ENCODE measurements around the gene SH3PXD2A. TPM values are rescaled to one million over a fixed set of nuclear protein-coding genes. Genes with fewer than 3 reads are reported as not detected.

Gene SH3PXD2A
- total and polyA plus RNA-seq, 10 of the 15 experiments (the other 5 are each of a cell fraction or from before 2014, with no cell fraction given): 0.63 to 14.0 (median 4.4) TPM

DNA sequence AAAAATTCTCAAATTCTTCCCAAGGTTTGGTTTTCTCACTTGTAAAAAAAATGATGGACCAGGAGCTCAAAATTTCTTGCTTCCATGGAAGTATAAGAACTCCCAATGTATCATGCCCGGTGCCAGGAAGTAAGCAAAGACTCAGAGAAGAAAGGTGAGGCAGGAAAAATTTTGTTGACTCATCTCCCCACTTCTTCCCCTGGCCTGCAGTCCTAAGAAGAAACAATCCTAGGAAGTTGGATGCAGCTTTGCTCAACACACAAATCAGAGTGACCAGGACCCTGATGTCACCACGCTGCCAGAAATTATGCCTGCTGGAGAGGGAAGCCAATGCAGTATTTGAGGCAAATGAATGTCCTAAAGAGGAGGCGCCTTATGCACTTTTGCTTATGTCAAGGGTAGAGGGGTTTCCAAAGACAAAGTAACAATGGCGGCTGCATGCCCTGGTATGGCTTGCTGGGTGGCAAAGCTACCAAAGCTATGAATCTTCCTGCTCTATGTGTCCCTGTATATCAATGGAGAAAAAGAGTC, 198.2 kb downstream of the SH3PXD2A start:
- DNase-seq (ENCODE audit: low read depth, low spot score) (no peak), FAIRE-seq (no peak), ATAC-seq (no peak)
- ChIA-PET CTCF (interaction anchor here (1.1 to 2.4 kb wide), 2 partner anchors 29 to 64 kb away, joined by 3 to 13 read pairs; no protein-coding TSS in a partner anchor), RAD21 (ENCODE audit: unreplicated experiment) (no interaction called here), POLR2A (no interaction called here), SMC1A (ENCODE audit: uncharacterized antibody, unreplicated experiment) (interaction anchor here (0.8 to 1.4 kb wide), 3 partner anchors 11 to 26 kb away, joined by 3 to 5 read pairs (median 3); no protein-coding TSS in a partner anchor)
- Histone ChIP-seq H3K27ac (ENCODE audit: control insufficient read depth, insufficient read depth) (no peak overlapping the region), H3K27me3 (replicated peaks in 1 of 2; ENCODE audit: control insufficient read depth in 2 of 2, insufficient read depth in 2 of 2, low read length in 1 of 2) (no peaks in the 10 kb centered on the region), H2AFZ (ENCODE audit: control insufficient read depth, low read depth, low read length) (no peak overlapping the region), H3K4me2 (ENCODE audit: control insufficient read depth, insufficient read depth) (no peak overlapping the region), H3K9me3 (replicated peaks; ENCODE audit: control insufficient read depth, insufficient read depth, low read length) (no peaks in the 10 kb centered on the region; the same call in 2 of the 3 replicates), H3K4me3 (no peak overlapping the region), H3K79me2 (ENCODE audit: control insufficient read depth, insufficient read depth, low read length) (no peaks in the 10 kb centered on the region; the same call in none of the 2 replicates), H4K20me1 (ENCODE audit: control insufficient read depth, insufficient read depth) (0 out of 2 replicates have a peak, but pooled peaks cover 4% of the 10 kb centered on the region), H3K36me3 (ENCODE audit: control insufficient read depth in 2 of 2, insufficient read depth in 2 of 2, low read length in 1 of 2) (peaks cover 28 to 29% of the 10 kb centered on the region in 2 experiments; a peak in 3 of 4 replicates), H3K4me1 (ENCODE audit: control insufficient read depth, insufficient read depth, low read length) (peaks cover 8% of the 10 kb centered on the region), H3K9ac (ENCODE audit: control insufficient read depth, insufficient read depth, low read length) (no peak overlapping the region)
- in situ Hi-C loops (cut with MboI): no loop called here
- WGBS (ENCODE audit: insufficient coverage, insufficient replicate concordance, low lambda C conversion rate, missing lambda C conversion rate): 79% methylated on average over 4 of the region's 4 CpGs
- intact Hi-C loops (cut with micrococcal nuclease; ENCODE audit: unreplicated experiment): no loop called here
- TF ChIP-seq SUZ12 (IDR thresholded peaks at IDR 0.05; ENCODE audit: unreplicated experiment): no peak
- TF ChIP-seq, protein P1, sequence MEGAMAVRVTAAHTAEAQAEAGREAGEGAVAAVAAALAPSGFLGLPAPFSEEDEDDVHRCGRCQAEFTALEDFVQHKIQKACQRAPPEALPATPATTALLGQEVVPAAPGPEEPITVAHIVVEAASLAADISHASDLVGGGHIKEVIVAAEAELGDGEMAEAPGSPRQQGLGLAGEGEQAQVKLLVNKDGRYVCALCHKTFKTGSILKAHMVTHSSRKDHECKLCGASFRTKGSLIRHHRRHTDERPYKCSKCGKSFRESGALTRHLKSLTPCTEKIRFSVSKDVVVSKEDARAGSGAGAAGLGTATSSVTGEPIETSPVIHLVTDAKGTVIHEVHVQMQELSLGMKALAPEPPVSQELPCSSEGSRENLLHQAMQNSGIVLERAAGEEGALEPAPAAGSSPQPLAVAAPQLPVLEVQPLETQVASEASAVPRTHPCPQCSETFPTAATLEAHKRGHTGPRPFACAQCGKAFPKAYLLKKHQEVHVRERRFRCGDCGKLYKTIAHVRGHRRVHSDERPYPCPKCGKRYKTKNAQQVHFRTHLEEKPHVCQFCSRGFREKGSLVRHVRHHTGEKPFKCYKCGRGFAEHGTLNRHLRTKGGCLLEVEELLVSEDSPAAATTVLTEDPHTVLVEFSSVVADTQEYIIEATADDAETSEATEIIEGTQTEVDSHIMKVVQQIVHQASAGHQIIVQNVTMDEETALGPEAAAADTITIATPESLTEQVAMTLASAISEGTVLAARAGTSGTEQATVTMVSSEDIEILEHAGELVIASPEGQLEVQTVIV (IDR thresholded peaks at IDR 0.05; ENCODE audit: borderline replicate concordance, partially characterized antibody): no peak
- no TSS peak for BruUV-seq (replicated peaks)

DNA sequence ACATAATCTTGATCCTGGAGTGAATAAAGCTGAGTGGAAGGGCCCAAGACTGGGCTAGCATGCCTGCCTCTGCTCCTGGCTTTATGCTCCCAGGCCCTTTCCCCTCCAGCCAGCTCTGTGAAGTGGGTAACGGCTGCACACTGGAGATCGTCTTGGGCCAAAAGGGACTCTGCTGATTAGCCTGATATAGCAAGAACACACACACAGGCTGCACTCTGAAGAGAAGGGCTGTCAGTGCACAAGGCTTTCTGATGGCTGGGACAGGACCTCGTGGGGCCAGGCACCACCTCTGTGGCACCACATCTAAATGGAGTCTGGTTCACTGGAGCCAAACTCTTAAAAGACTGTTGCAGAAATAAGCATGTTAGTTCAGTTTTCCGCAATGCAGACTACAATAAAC, 200.5 kb downstream of the SH3PXD2A start:
- H2AFZ ChIP-seq (ENCODE audit: control insufficient read depth, low read depth, low read length): no peak overlapping the region
- ATAC-seq: no peak
- no peak for FAIRE-seq
- peaks cover under 1% of the 10 kb centered on the region for H3K4me1 ChIP-seq (ENCODE audit: control insufficient read depth, insufficient read depth, low read length)
- TF ChIP-seq, protein P2, sequence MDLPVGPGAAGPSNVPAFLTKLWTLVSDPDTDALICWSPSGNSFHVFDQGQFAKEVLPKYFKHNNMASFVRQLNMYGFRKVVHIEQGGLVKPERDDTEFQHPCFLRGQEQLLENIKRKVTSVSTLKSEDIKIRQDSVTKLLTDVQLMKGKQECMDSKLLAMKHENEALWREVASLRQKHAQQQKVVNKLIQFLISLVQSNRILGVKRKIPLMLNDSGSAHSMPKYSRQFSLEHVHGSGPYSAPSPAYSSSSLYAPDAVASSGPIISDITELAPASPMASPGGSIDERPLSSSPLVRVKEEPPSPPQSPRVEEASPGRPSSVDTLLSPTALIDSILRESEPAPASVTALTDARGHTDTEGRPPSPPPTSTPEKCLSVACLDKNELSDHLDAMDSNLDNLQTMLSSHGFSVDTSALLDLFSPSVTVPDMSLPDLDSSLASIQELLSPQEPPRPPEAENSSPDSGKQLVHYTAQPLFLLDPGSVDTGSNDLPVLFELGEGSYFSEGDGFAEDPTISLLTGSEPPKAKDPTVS (IDR thresholded peaks at IDR 0.05; ENCODE audit: low read depth, low read length): no peak
- TF ChIP-seq RB1 (IDR thresholded peaks at IDR 0.05; ENCODE audit: borderline replicate concordance): no peak
- no peak for TF ChIP-seq SP1 (IDR thresholded peaks at IDR 0.05; ENCODE audit: low read depth, low read length)
- no peak for TF ChIP-seq CBX3 (IDR thresholded peaks at IDR 0.05; ENCODE audit: borderline replicate concordance, low read depth)
- no peak for TF ChIP-seq BHLHE40 (IDR thresholded peaks at IDR 0.05; ENCODE audit: borderline replicate concordance in 1 of 2, low read depth in 2 of 2, low read length in 1 of 2)
- TF ChIP-seq ZZZ3 (IDR thresholded peaks at IDR 0.05; ENCODE audit: control insufficient read depth, insufficient read length, low read depth): no peak
- H4K20me1 ChIP-seq (ENCODE audit: control insufficient read depth, insufficient read depth): 0 out of 2 replicates have a peak, but pooled peaks cover 4% of the 10 kb centered on the region
- no peaks in the 10 kb centered on the region; the same call in none of the 2 replicates for H3K79me2 ChIP-seq (ENCODE audit: control insufficient read depth, insufficient read depth, low read length)
- no peaks in the 10 kb centered on the region for H3K27me3 ChIP-seq (replicated peaks in 1 of 2; ENCODE audit: control insufficient read depth in 2 of 2, insufficient read depth in 2 of 2, low read length in 1 of 2)
- H3K4me3 ChIP-seq: no peak overlapping the region
- RAD21 ChIA-PET (ENCODE audit: unreplicated experiment): no interaction called here
- no peak for DNase-seq (ENCODE audit: low read depth, low spot score)
- SMC1A ChIA-PET (ENCODE audit: uncharacterized antibody, unreplicated experiment): no interaction called here
- no peak overlapping the region for H3K4me2 ChIP-seq (ENCODE audit: control insufficient read depth, insufficient read depth)
- H3K36me3 ChIP-seq (ENCODE audit: control insufficient read depth in 2 of 2, insufficient read depth in 2 of 2, low read length in 1 of 2): peaks cover 27% of the 10 kb centered on the region in 2 experiments; a peak in 3 of 4 replicates
- no peak overlapping the region for H3K9ac ChIP-seq (ENCODE audit: control insufficient read depth, insufficient read depth, low read length)
- in situ Hi-C loops (cut with MboI) (no loop called here), intact Hi-C loops (cut with micrococcal nuclease; ENCODE audit: unreplicated experiment) (no loop called here)
- H3K27ac ChIP-seq (ENCODE audit: control insufficient read depth, insufficient read depth): no peak overlapping the region
- POLR2A ChIA-PET: no interaction called here
- H3K9me3 ChIP-seq (replicated peaks; ENCODE audit: control insufficient read depth, insufficient read depth, low read length): no peaks in the 10 kb centered on the region; the same call in 2 of the 3 replicates
- CTCF ChIA-PET: no interaction called here
- 71% methylated on average over 4 of the region's 4 CpGs for WGBS (ENCODE audit: insufficient coverage, insufficient replicate concordance, low lambda C conversion rate, missing lambda C conversion rate)
- no TSS peak for BruUV-seq (replicated peaks)

All from GM12878 (cell line).